ENCODE measurements around the gene VTA1. TPM values are rescaled to one million over a fixed set of nuclear protein-coding genes. Genes with fewer than 3 reads are reported as not detected.

Gene VTA1
- total RNA-seq, 3 donors from 2014 or later: 31.8 to 58.8 (median 40.2) TPM

DNA sequence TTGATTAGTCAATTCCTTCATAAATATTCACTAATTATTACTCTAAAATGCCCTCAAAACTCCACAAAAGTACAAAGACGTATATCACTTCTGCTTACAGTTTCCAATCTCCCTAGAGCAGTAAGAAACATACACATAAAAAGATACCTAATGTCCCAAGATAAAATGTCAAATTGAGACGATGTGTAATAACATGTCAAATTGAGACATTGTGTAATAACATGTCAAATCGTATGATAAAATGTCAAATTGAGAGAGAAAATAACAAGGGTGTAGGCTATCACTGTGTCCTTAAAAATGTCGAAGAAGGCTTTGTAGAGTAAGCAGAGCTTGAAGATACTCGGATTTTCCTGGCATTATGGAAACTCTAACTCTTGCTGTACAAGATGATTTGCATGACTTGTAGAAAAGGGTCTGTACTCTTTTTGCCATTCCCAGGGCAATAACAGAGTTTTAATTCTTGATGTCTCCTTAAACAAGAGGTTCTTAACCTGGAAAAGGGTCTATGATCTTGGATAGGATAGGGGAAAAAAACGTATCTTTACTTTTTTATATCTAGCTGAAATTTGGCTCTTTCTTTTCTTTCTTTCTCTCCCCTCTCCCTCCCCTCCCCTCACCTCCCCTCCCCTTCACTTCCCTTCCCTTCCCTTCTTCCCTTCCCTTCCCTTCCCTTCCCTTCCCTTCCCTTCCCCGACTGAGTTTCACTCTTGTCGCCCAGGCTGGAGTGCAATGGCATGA is 87.1 kb downstream of the VTA1 start:
- H3K4me1 ChIP-seq: no peaks in the 10 kb centered on the region
- peaks cover 0 to 6% of the 10 kb centered on the region in 2 donors for H3K9me3 ChIP-seq
- no peak for DNase-seq (ENCODE audit: low spot score in 2 of 2)
- no peak overlapping the region for H3K27ac ChIP-seq
- H3K36me3 ChIP-seq: no peaks in the 10 kb centered on the region
- intact Hi-C loops (cut with DNase I; ENCODE audit: low total_unique reads): no loop called here
- H3K27me3 ChIP-seq: no peaks in the 10 kb centered on the region
- TF ChIP-seq POLR2A (IDR thresholded peaks at IDR 0.05) (no peak), POLR2AphosphoS5 (IDR thresholded peaks at IDR 0.05) (no peak)
- H3K4me3 ChIP-seq: no peak overlapping the region

- no peaks in the 10 kb centered on the region for H3K27me3 ChIP-seq
- intact Hi-C loops (cut with DNase I; ENCODE audit: low total_unique reads): no loop called here
- no peak for TF ChIP-seq POLR2A (IDR thresholded peaks at IDR 0.05)
- H3K4me1 ChIP-seq: no peaks in the 10 kb centered on the region
- H3K27ac ChIP-seq: no peak overlapping the region
- DNase-seq (ENCODE audit: low spot score in 2 of 2): no peak
- no peaks in the 10 kb centered on the region for H3K9me3 ChIP-seq
- H3K4me3 ChIP-seq: no peak overlapping the region
- no peaks in the 10 kb centered on the region for H3K36me3 ChIP-seq
Observed at GRCh38 chr6:142235272-142235671, 88.2 kb downstream of the VTA1 start.

GRCh38 chr6:142235791-142236190 is 88.7 kb downstream of the VTA1 start:
- intact Hi-C loops (cut with DNase I; ENCODE audit: low total_unique reads): no loop called here
- Histone ChIP-seq H3K9me3 (no peaks in the 10 kb centered on the region), H3K36me3 (no peaks in the 10 kb centered on the region), H3K4me3 (no peak overlapping the region), H3K27ac (no peak overlapping the region), H3K27me3 (no peaks in the 10 kb centered on the region), H3K4me1 (no peaks in the 10 kb centered on the region)
- no peak for DNase-seq (ENCODE audit: low spot score in 2 of 2)
- no peak for TF ChIP-seq POLR2AphosphoS5 (IDR thresholded peaks at IDR 0.05)
- TF ChIP-seq, protein P1, sequence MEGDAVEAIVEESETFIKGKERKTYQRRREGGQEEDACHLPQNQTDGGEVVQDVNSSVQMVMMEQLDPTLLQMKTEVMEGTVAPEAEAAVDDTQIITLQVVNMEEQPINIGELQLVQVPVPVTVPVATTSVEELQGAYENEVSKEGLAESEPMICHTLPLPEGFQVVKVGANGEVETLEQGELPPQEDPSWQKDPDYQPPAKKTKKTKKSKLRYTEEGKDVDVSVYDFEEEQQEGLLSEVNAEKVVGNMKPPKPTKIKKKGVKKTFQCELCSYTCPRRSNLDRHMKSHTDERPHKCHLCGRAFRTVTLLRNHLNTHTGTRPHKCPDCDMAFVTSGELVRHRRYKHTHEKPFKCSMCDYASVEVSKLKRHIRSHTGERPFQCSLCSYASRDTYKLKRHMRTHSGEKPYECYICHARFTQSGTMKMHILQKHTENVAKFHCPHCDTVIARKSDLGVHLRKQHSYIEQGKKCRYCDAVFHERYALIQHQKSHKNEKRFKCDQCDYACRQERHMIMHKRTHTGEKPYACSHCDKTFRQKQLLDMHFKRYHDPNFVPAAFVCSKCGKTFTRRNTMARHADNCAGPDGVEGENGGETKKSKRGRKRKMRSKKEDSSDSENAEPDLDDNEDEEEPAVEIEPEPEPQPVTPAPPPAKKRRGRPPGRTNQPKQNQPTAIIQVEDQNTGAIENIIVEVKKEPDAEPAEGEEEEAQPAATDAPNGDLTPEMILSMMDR (IDR thresholded peaks at IDR 0.05): no peak
- no peak for TF ChIP-seq POLR2A (IDR thresholded peaks at IDR 0.05)

DNA sequence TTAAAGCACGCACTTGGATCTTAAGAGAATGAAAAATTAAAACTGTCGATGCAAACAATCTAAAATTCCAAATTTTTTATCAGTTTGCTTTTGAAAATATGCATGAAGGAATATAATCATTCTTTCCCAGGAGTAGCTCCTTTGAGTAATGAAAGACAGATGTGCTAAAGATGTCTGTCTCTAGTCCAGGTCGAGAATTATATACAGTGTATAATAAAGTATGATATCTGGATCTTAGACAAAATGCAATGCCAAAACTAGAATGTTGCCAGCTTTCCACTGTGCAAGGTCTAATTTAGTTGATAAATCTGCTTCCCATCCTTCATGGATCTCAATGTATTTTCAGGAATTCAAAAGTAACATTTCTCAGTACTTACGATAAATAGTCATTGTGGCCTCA is 89.6 kb downstream of the VTA1 start:
- Histone ChIP-seq H3K4me3 (no peak overlapping the region), H3K36me3 (no peaks in the 10 kb centered on the region), H3K27me3 (no peaks in the 10 kb centered on the region), H3K4me1 (no peaks in the 10 kb centered on the region), H3K27ac (no peak overlapping the region), H3K9me3 (no peaks in the 10 kb centered on the region)
- intact Hi-C loops (cut with DNase I; ENCODE audit: low total_unique reads): no loop called here
- TF ChIP-seq POLR2A (IDR thresholded peaks at IDR 0.05) (no peak), POLR2AphosphoS5 (IDR thresholded peaks at IDR 0.05) (no peak)
- TF ChIP-seq, protein P1 (IDR thresholded peaks at IDR 0.05): no peak
- no peak for DNase-seq (ENCODE audit: low spot score in 2 of 2)

DNA sequence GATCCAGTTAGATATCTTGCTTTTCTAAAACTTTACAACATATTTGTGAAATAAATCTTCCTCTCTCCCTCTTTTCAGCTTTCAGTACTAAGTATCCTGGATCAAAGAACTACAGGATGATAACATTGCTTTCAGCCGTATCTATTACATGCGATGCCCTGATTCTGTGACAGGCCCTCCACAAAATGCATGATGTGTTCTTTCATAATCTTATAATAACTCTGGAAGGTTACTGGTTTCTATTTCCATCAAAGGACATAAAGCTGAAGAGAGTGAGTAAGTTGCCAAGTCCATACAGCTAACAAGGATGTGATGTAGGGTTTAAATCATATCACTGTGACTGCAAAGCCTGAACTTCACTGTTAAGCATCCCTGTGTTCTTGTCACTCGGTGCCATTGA is 91.8 kb downstream of the VTA1 start:
- intact Hi-C loops (cut with DNase I; ENCODE audit: low total_unique reads): no loop called here
- Histone ChIP-seq H3K36me3 (no peaks in the 10 kb centered on the region), H3K27ac (no peak overlapping the region), H3K9me3 (no peaks in the 10 kb centered on the region), H3K27me3 (no peaks in the 10 kb centered on the region), H3K4me3 (no peak overlapping the region), H3K4me1 (no peaks in the 10 kb centered on the region)
- no peak for DNase-seq (ENCODE audit: low spot score in 2 of 2)
- no peak for TF ChIP-seq POLR2AphosphoS5 (IDR thresholded peaks at IDR 0.05)

DNA sequence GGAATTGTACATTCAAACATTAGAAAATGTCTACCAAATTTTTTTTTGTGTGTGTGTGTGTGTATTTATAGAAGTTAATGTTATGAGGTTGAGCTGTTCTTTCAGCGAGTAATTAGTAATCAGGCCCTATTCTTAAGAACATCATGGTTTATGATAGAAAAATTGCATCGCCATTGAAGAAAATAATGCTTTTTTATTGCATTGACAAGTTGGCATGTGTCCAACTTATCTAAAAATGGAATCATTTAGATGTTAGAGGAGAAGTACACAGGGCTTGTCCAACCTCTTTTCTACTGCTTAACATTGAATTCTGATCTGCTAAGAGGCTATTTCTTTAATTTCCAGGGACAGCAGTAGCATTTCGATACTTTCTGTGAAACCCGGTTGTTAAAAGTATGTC is 93.1 kb downstream of the VTA1 start:
- Histone ChIP-seq H3K27me3 (no peaks in the 10 kb centered on the region), H3K36me3 (no peaks in the 10 kb centered on the region), H3K4me3 (no peak overlapping the region), H3K9me3 (no peaks in the 10 kb centered on the region), H3K27ac (no peak overlapping the region), H3K4me1 (no peaks in the 10 kb centered on the region)
- DNase-seq (ENCODE audit: low spot score in 2 of 2): no peak
- intact Hi-C loops (cut with DNase I; ENCODE audit: low total_unique reads): no loop called here
- TF ChIP-seq POLR2A (IDR thresholded peaks at IDR 0.05): no peak
- TF ChIP-seq, protein P1 (IDR thresholded peaks at IDR 0.05): no peak
- TF ChIP-seq POLR2AphosphoS5 (IDR thresholded peaks at IDR 0.05): no peak
